ENCODE data around the gene PHLDB2. TPM values are rescaled to one million over a fixed set of nuclear protein-coding genes. Genes with fewer than 3 reads are reported as not detected.
A peak's percentile ranks its signal among the peaks of the same experiment; 100 is the strongest.

The PHLDB2 gene
- total and polyA plus RNA-seq, 10 of the 15 experiments (the other 5 are each of a cell fraction or from before 2014, with no cell fraction given) = 0.03 to 0.67 (median 0.40) TPM

DNA sequence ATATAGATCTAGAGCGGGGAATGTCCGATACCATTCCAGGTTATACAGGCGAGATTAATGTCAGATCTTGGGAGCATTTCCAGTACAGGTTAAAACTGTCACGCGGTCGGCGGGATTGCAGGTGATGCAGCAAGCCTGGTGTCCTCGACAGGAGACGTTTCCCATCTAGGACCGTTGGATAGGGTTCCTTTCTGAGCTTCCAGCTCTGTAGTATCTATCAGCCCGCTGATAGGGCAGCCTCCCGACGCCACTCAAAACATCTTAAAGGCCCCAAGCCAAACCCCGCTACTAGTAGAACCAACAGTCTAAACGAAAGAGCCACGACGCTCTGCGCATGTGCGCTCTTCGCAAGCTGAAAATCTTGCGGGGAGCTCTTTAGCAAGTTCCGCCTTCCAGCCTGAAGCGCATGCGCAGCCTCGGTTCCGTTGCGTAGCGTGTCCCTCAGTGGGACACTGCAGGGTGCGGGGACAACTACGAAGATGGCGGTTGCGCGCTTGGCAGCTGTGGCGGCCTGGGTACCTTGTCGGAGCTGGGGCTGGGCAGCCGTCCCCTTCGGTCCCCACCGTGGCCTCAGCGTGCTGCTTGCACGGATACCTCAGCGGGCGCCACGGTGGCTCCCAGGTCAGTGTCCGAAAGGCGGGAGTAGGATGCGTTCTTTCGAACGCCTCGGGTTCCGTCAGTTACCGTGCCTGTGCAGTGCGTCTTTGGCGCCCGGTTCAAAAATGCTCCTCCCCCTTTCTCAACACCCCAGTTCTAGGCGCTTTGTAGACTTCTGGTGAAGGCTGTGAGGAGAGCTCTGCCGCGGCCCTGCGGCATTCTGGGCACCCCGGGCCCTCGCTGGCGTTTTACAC, 119.7 kb downstream of the PHLDB2 start, which contains the start of gene ABHD10:
ABHD10 (plus strand) TSS at position 444 of the 851 bp plus-strand sequence; CDS start at position 480, 36 bp downstream.
- Histone ChIP-seq H3K79me2 (ENCODE audit: control insufficient read depth, insufficient read depth, low read length) (peaks cover 27% of the 10 kb centered on the region), H3K4me3 (peak within 1 kb of the TSS; percentile 89), H4K20me1 (ENCODE audit: control insufficient read depth, insufficient read depth) (no peaks in the 10 kb centered on the region), H3K9ac (ENCODE audit: control insufficient read depth, insufficient read depth, low read length) (peak within 1 kb of the TSS; percentile 77), H3K36me3 (ENCODE audit: control insufficient read depth in 2 of 2, insufficient read depth in 2 of 2, low read length in 1 of 2) (peaks cover 0 to 5% of the 10 kb centered on the region in 2 experiments; a peak in 1 of 4 replicates), H3K4me2 (ENCODE audit: control insufficient read depth, insufficient read depth) (peak within 1 kb of the TSS; percentile 72), H2AFZ (ENCODE audit: control insufficient read depth, low read depth, low read length) (peak within 1 kb of the TSS; percentile 99), H3K27ac (ENCODE audit: control insufficient read depth, insufficient read depth) (peak within 1 kb of the TSS; percentile 78), H3K4me1 (ENCODE audit: control insufficient read depth, insufficient read depth, low read length) (peaks cover 5% of the 10 kb centered on the region), H3K27me3 (replicated peaks in 1 of 2; ENCODE audit: control insufficient read depth in 2 of 2, insufficient read depth in 2 of 2, low read length in 1 of 2) (no peaks in the 10 kb centered on the region), H3K9me3 (replicated peaks; ENCODE audit: control insufficient read depth, insufficient read depth, low read length) (no peaks in the 10 kb centered on the region)
- DNase-seq (ENCODE audit: low read depth, low spot score) (peak; percentile 92), ATAC-seq (peak; percentile 97), FAIRE-seq (peak; percentile 88)
- POLR2A ChIA-PET = interaction anchor here (0.6 to 2.1 kb wide), 14 partner anchors 11 to 285 kb away, joined by 3 to 10 read pairs (median 5); no protein-coding TSS in a partner anchor
- intact Hi-C loops (cut with micrococcal nuclease; ENCODE audit: unreplicated experiment) (no loop called here), in situ Hi-C loops (cut with MboI) (loop anchor here (10.0 kb wide), 1 partner anchor 404 kb away; no protein-coding TSS in a partner anchor)
- CTCF ChIA-PET = interaction anchor here (0.5 to 7.1 kb wide), 20 partner anchors 9 to 311 kb away, joined by 3 to 80 read pairs (median 6); no protein-coding TSS in a partner anchor
- TSS peak; percentile 65 for BruUV-seq (replicated peaks)
- WGBS (ENCODE audit: insufficient coverage, insufficient replicate concordance, low lambda C conversion rate, missing lambda C conversion rate) = 12% methylated on average over 61 of the region's 61 CpGs
- SMC1A ChIA-PET (ENCODE audit: uncharacterized antibody, unreplicated experiment) = interaction anchor here (0.7 to 5.4 kb wide), 22 partner anchors 11 to 308 kb away, joined by 3 to 44 read pairs (median 4); no protein-coding TSS in a partner anchor
- RAD21 ChIA-PET (ENCODE audit: unreplicated experiment) = interaction anchor here (0.6 to 3.5 kb wide), 24 partner anchors 9 to 360 kb away, joined by 3 to 37 read pairs (median 4); partner anchors contain the start of gene TAGLN3
- TF ChIP-seq BCL11A (IDR thresholded peaks at IDR 0.05; ENCODE audit: low read depth, low read length) = no peak
- TF ChIP-seq GATAD2B (conservative IDR thresholded peaks at IDR 0.05; ENCODE audit: low read depth) = peak; percentile 85
- TF ChIP-seq, protein P1, sequence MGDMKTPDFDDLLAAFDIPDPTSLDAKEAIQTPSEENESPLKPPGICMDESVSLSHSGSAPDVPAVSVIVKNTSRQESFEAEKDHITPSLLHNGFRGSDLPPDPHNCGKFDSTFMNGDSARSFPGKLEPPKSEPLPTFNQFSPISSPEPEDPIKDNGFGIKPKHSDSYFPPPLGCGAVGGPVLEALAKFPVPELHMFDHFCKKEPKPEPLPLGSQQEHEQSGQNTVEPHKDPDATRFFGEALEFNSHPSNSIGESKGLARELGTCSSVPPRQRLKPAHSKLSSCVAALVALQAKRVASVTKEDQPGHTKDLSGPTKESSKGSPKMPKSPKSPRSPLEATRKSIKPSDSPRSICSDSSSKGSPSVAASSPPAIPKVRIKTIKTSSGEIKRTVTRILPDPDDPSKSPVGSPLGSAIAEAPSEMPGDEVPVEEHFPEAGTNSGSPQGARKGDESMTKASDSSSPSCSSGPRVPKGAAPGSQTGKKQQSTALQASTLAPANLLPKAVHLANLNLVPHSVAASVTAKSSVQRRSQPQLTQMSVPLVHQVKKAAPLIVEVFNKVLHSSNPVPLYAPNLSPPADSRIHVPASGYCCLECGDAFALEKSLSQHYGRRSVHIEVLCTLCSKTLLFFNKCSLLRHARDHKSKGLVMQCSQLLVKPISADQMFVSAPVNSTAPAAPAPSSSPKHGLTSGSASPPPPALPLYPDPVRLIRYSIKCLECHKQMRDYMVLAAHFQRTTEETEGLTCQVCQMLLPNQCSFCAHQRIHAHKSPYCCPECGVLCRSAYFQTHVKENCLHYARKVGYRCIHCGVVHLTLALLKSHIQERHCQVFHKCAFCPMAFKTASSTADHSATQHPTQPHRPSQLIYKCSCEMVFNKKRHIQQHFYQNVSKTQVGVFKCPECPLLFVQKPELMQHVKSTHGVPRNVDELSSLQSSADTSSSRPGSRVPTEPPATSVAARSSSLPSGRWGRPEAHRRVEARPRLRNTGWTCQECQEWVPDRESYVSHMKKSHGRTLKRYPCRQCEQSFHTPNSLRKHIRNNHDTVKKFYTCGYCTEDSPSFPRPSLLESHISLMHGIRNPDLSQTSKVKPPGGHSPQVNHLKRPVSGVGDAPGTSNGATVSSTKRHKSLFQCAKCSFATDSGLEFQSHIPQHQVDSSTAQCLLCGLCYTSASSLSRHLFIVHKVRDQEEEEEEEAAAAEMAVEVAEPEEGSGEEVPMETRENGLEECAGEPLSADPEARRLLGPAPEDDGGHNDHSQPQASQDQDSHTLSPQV (IDR thresholded peaks at IDR 0.05) = no peak
- TF ChIP-seq, protein P2, sequence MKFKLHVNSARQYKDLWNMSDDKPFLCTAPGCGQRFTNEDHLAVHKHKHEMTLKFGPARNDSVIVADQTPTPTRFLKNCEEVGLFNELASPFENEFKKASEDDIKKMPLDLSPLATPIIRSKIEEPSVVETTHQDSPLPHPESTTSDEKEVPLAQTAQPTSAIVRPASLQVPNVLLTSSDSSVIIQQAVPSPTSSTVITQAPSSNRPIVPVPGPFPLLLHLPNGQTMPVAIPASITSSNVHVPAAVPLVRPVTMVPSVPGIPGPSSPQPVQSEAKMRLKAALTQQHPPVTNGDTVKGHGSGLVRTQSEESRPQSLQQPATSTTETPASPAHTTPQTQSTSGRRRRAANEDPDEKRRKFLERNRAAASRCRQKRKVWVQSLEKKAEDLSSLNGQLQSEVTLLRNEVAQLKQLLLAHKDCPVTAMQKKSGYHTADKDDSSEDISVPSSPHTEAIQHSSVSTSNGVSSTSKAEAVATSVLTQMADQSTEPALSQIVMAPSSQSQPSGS (IDR thresholded peaks at IDR 0.05; ENCODE audit: low read length) = no peak
- TF ChIP-seq RELA (IDR thresholded peaks at IDR 0.05; ENCODE audit: borderline replicate concordance, partially characterized antibody) = no peak
- TF ChIP-seq SIN3A (IDR thresholded peaks at IDR 0.05; ENCODE audit: low read depth, low read length) = peak; percentile 41; the same call in 1 of the 2 replicates
- no peak for TF ChIP-seq EZH2 (IDR thresholded peaks at IDR 0.05; ENCODE audit: borderline replicate concordance, control insufficient read depth, low read depth, low read length)
- TF ChIP-seq HDGF (IDR thresholded peaks at IDR 0.05) = peak; percentile 64; the same call in 1 of the 2 replicates
- peak; percentile 93 for TF ChIP-seq YY1 (IDR thresholded peaks at IDR 0.05; ENCODE audit: low read depth, low read length)
- TF ChIP-seq SREBF1 (IDR thresholded peaks at IDR 0.05; ENCODE audit: low read length) = no peak
- TF ChIP-seq MEF2B (IDR thresholded peaks at IDR 0.05; ENCODE audit: partially characterized antibody, poor library complexity, severe bottlenecking) = no peak
- TF ChIP-seq HDAC2 (IDR thresholded peaks at IDR 0.05) = no peak
- no peak for TF ChIP-seq ZNF622 (IDR thresholded peaks at IDR 0.05)
- no peak for TF ChIP-seq SPI1 (IDR thresholded peaks at IDR 0.05; ENCODE audit: borderline replicate concordance, insufficient read depth, low read depth, low read length)
- peak in 1 of 2 experiments; percentile 9; a peak in 1 of 4 replicates for TF ChIP-seq BHLHE40 (IDR thresholded peaks at IDR 0.05; ENCODE audit: borderline replicate concordance in 1 of 2, low read depth in 2 of 2, low read length in 1 of 2)
- 0 out of 4 replicates have a peak, but pooled peaks of 1 of the 2 experiments have one; percentile 1 for TF ChIP-seq SRF (IDR thresholded peaks at IDR 0.05; ENCODE audit: low read depth in 2 of 2, low read length in 2 of 2)
- TF ChIP-seq SMAD1 (IDR thresholded peaks at IDR 0.05; ENCODE audit: low read depth, partially characterized antibody) = no peak
- no peak for TF ChIP-seq JUNB (IDR thresholded peaks at IDR 0.05)
